ENCODE data around the gene RPP25. TPM values are rescaled to one million over a fixed set of nuclear protein-coding genes. Genes with fewer than 3 reads are reported as not detected.
A peak's percentile ranks its signal among the peaks of the same experiment; 100 is the strongest.
"Not testable (repeated sequence)": the region's sequence is repeated elsewhere in the genome, so short reads cannot be mapped to it uniquely, and the experiment has no call there.

The RPP25 gene
- total RNA-seq, 4 donors from 2014 or later: 10.1 to 28.4 (median 16.5) TPM

GRCh38 chr15:74937590-74938371, 18.8 kb downstream of the RPP25 start, which contains the start of gene COX5A:
TSS of gene COX5A (minus strand) at chr15:74938073. CDS start at chr15:74938014, 59 bp downstream.
- peak within 1 kb of the TSS; percentile 97 to 99 (median 98) for H3K27ac ChIP-seq
- peak; percentile 94 for DNase-seq
- no peaks in the 10 kb centered on the region for H3K9me3 ChIP-seq
- WGBS, 2 donors (ENCODE audit: low coverage in 1 of 2): 0% methylated on average over 44 of the region's 85 CpGs; no CpG with 5 or more reads in 1 of the 2 donors
- peak; percentile 96 for TF ChIP-seq POLR2A (IDR thresholded peaks at IDR 0.05)
- TF ChIP-seq POLR2AphosphoS5 (IDR thresholded peaks at IDR 0.05): peak; percentile 77 to 96 (median 94)
- TF ChIP-seq CTCF (IDR thresholded peaks at IDR 0.05): peak in 2 of 5 experiments; percentile 21 to 35
- TF ChIP-seq EP300 (IDR thresholded peaks at IDR 0.05; ENCODE audit: low read depth): no peak
- H3K4me1 ChIP-seq: peaks cover 10 to 46% (median 35%) of the 10 kb centered on the region in 4 donors
- peak within 1 kb of the TSS; percentile 70 to 89 (median 80) for H3K4me3 ChIP-seq
- in situ Hi-C loops (cut with MboI; ENCODE audit: low pct_ligation_motif_present in 1 of 4, low pct_unique_long_range_greater_than_20kb in 1 of 4, low sequenced_read_pairs in 3 of 4) (loop anchor here in 2 of 4 donors (25.0 kb wide), 1 partner anchor 300 kb away; no protein-coding TSS in a partner anchor), intact Hi-C loops (cut with DNase I; ENCODE audit: low total_unique reads) (no loop called here)
- H3K36me3 ChIP-seq: no peaks in the 10 kb centered on the region
- no peaks in the 10 kb centered on the region for H3K27me3 ChIP-seq

- Histone ChIP-seq H3K27ac (peak overlapping the region; percentile 97 to 99 (median 98)), H3K4me1 (peaks cover 10 to 52% (median 40%) of the 10 kb centered on the region in 4 donors), H3K9me3 (no peaks in the 10 kb centered on the region), H3K27me3 (no peaks in the 10 kb centered on the region), H3K36me3 (no peaks in the 10 kb centered on the region), H3K4me3 (peak overlapping the region; percentile 70 to 89 (median 80))
- DNase-seq: no peak
- in situ Hi-C loops (cut with MboI; ENCODE audit: low pct_ligation_motif_present in 1 of 4, low pct_unique_long_range_greater_than_20kb in 1 of 4, low sequenced_read_pairs in 3 of 4) (loop anchor here in 2 of 4 donors (25.0 kb wide), 1 partner anchor 300 kb away; no protein-coding TSS in a partner anchor), intact Hi-C loops (cut with DNase I; ENCODE audit: low total_unique reads) (no loop called here)
- TF ChIP-seq POLR2AphosphoS5 (IDR thresholded peaks at IDR 0.05): no peak
- no peak for TF ChIP-seq EP300 (IDR thresholded peaks at IDR 0.05; ENCODE audit: low read depth)
- TF ChIP-seq CTCF (IDR thresholded peaks at IDR 0.05): no peak
- no peak for TF ChIP-seq POLR2A (IDR thresholded peaks at IDR 0.05)
- 0% methylated on average over 7 to 16 of the region's 18 CpGs for WGBS, 2 donors (ENCODE audit: low coverage in 1 of 2)
Observed at GRCh38 chr15:74937272-74937589, 19.3 kb downstream of the RPP25 start.

- peak overlapping the region; percentile 97 to 99 (median 98) for H3K27ac ChIP-seq
- H3K27me3 ChIP-seq; H3K36me3 ChIP-seq; H3K9me3 ChIP-seq; intact Hi-C loops (cut with DNase I; ENCODE audit: low total_unique reads): not testable (repeated sequence)
- H3K4me1 ChIP-seq: peaks cover 10 to 71% (median 47%) of the 10 kb centered on the region in 4 donors
- TF ChIP-seq CTCF (IDR thresholded peaks at IDR 0.05): peak in 1 of 5 experiments; percentile 10
- peak; percentile 48 for DNase-seq
- peak overlapping the region in 2 of 4 donors; percentile 70 to 87 for H3K4me3 ChIP-seq
- WGBS, 2 donors (ENCODE audit: low coverage in 1 of 2): 51 to 53% methylated on average over 2 to 3 of the region's 3 CpGs
- in situ Hi-C loops (cut with MboI; ENCODE audit: low pct_ligation_motif_present in 1 of 4, low pct_unique_long_range_greater_than_20kb in 1 of 4, low sequenced_read_pairs in 3 of 4): loop anchor here in 2 of 4 donors (25.0 kb wide), 1 partner anchor 298 kb away; no protein-coding TSS in a partner anchor
Observed at GRCh38 chr15:74935193-74935592, 21.4 kb downstream of the RPP25 start.

DNA sequence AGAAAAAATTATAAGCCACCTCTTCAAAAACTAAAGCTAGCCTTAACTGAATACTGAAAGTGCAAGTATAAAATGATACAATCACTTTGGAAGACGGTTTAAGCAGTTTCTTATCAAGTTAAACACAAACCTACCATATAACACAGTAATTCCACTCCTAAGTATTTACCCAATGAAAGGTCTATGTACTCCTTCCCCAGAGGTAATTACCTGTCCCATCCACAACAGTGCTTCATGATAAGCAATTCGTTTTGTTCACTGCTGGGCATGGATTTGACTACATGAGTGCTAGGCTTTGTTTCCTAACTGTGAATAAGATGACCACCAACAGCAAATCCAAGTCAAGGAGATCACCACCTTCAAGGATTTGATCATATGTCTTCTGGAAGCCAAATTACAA, 23.0 kb downstream of the RPP25 start:
- H3K4me3 ChIP-seq: peak overlapping the region in 1 of 4 donors; percentile 70
- H3K9me3 ChIP-seq: no peaks in the 10 kb centered on the region
- H3K27ac ChIP-seq: peak overlapping the region; percentile 97 to 99 (median 98)
- no peak for DNase-seq
- in situ Hi-C loops (cut with MboI; ENCODE audit: low pct_ligation_motif_present in 1 of 4, low pct_unique_long_range_greater_than_20kb in 1 of 4, low sequenced_read_pairs in 3 of 4): loop anchor here in 2 of 4 donors (25.0 kb wide), 1 partner anchor 296 kb away; no protein-coding TSS in a partner anchor
- TF ChIP-seq POLR2AphosphoS5 (IDR thresholded peaks at IDR 0.05) (peak in 2 of 3 donors; percentile 57 to 62), CTCF (IDR thresholded peaks at IDR 0.05) (no peak)
- no peaks in the 10 kb centered on the region for H3K27me3 ChIP-seq
- H3K36me3 ChIP-seq: peaks cover 0 to 7% (median 0%) of the 10 kb centered on the region in 4 donors
- peaks cover 10 to 78% (median 54%) of the 10 kb centered on the region in 4 donors for H3K4me1 ChIP-seq
- 27 to 40% methylated on average over 1 to 2 of the region's 2 CpGs for WGBS, 2 donors (ENCODE audit: low coverage in 1 of 2)
- intact Hi-C loops (cut with DNase I; ENCODE audit: low total_unique reads): no loop called here
